HCT116 (cell line): ENCODE data around the gene EIF4G3. TPM values are rescaled to one million over a fixed set of nuclear protein-coding genes. Genes with fewer than 3 reads are reported as not detected.
"Not testable (repeated sequence)": the region's sequence is repeated elsewhere in the genome, so short reads cannot be mapped to it uniquely, and the experiment has no call there.

Experiments
- ATAC-seq: fragments of 200-7000 bp; cut with Tn5 transposase; 2 replicates; pipeline ENCODE4 v1.9.1; 2020; ENCODE audit warnings: mild to moderate bottlenecking, moderate library complexity
- BruUV-seq: library from RNA; stranded (reverse); fragments of 400-500 nt; replicated peaks from 2 replicates; lab custom pipeline; 2021; lab: Mats Ljungman, UMichigan
- CTCF ChIA-PET: fragments of 300-600 bp; sonication (Branson Sonifier 250); formaldehyde crosslinking; loops from one replicate; lab custom pipeline; 2021; ENCODE audit warnings: antibody characterized with exemption; lab: Charles Lee
- POLR2A ChIA-PET: fragments of 300-600, 350-600 bp; sonication (Branson Sonifier 250); formaldehyde crosslinking; loops from one replicate; lab custom pipeline; 2021; ENCODE audit warnings: antibody characterized with exemption; lab: Charles Lee
- RAD21 ChIA-PET, 2 experiments: fragments of 300-600 bp; sonication (Branson Sonifier 250); formaldehyde crosslinking; loops; one replicate each; lab custom pipeline; 2023; ENCODE audit warnings: low total read pairs in 2 of 2; ENCODE audit not compliant: uncharacterized antibody in 2 of 2, unreplicated experiment in 2 of 2, low non-redundant PET in 1 of 2; lab: Charles Lee
- DNase-seq: peaks from one replicate; pipeline ENCODE4 v3.0.0-alpha.2; 2010; ENCODE audit warnings: low read depth, low spot score
- H2AFZ ChIP-seq: fragments of 200-600 bp; shearing (Covaris generic), sonication (generic); 2 replicates; pipeline ENCODE4 v1.6.1; 2017; ENCODE audit warnings: low read depth, mixed run types, mixed read lengths, antibody characterized with exemption, low read length; ENCODE audit not compliant: poor library complexity, severe bottlenecking
- H3K27ac ChIP-seq: 2 replicates; pipeline ENCODE4 v1.5.1; 2012; ENCODE audit warnings: low read depth, low read length
- H3K27me3 ChIP-seq: fragments of 200-600 bp; sonication (generic); 2 replicates; pipeline ENCODE4 v1.6.1; 2016; ENCODE audit warnings: mixed run types, low read length, mixed read lengths; ENCODE audit not compliant: insufficient read depth
- H3K36me3 ChIP-seq, 2 experiments: fragments of 200-500 bp in 1 of 2; fragments of 200-600 bp in 1 of 2; sonication (Bioruptor generic) in 1 of 2; sonication (generic) in 1 of 2; 2 replicates each; pipeline versions ENCODE4 v1.5.1 to v1.6.1; 2014 to 2016; ENCODE audit warnings: low read length in 2 of 2, inconsistent platforms in 1 of 2, mixed read lengths in 1 of 2, mixed run types in 1 of 2; ENCODE audit not compliant: insufficient read depth in 2 of 2, control insufficient read depth in 1 of 2
- H3K4me1 ChIP-seq, 2 experiments: fragments of 200-600 bp in 1 of 2; sonication (generic) in 1 of 2; 2 replicates each; pipeline versions ENCODE4 v1.5.1 to v1.6.1; 2012 to 2017; ENCODE audit warnings: low read length in 2 of 2, inconsistent platforms in 1 of 2, mild to moderate bottlenecking in 1 of 2, mixed read lengths in 1 of 2, mixed run types in 1 of 2, moderate library complexity in 1 of 2; ENCODE audit not compliant: insufficient read depth in 2 of 2, control insufficient read depth in 1 of 2
- H3K4me2 ChIP-seq: fragments of 200-600 bp; sonication (generic); 2 replicates; pipeline ENCODE4 v1.6.1; 2017; ENCODE audit warnings: mixed run types, low read length, mixed read lengths
- H3K4me3 ChIP-seq, 2 experiments: fragments of 200-600 bp in 1 of 2; sonication (generic) in 1 of 2; replicated peaks in 1 of 2; 2 replicates each; pipeline ENCODE4 v1.5.1; 2011 to 2016; ENCODE audit warnings: low read length in 2 of 2, control low read depth in 1 of 2, low read depth in 1 of 2, mild to moderate bottlenecking in 1 of 2, mixed read lengths in 1 of 2, mixed run types in 1 of 2
- H3K79me2 ChIP-seq: fragments of 200-600 bp; sonication (generic); 2 replicates; pipeline ENCODE4 v1.6.1; 2017; ENCODE audit warnings: mild to moderate bottlenecking, mixed run types, low read length, moderate library complexity, mixed read lengths; ENCODE audit not compliant: insufficient read depth
- H3K9ac ChIP-seq: fragments of 200-600 bp; sonication (generic); 2 replicates; pipeline ENCODE4 v1.6.1; 2016; ENCODE audit warnings: low read length, mixed read lengths
- H3K9me2 ChIP-seq: fragments of 200-600 bp; sonication (generic), shearing (Covaris generic); 2 replicates; pipeline ENCODE4 v1.6.1; 2017; ENCODE audit warnings: mixed run types, mild to moderate bottlenecking, moderate library complexity; ENCODE audit not compliant: insufficient read depth
- H3K9me3 ChIP-seq, 2 experiments: fragments of 200-500 bp in 1 of 2; fragments of 200-600 bp in 1 of 2; sonication (Bioruptor generic) in 1 of 2; sonication (generic) in 1 of 2; 2 replicates each; pipeline ENCODE4 v1.6.1; 2014 to 2017; ENCODE audit warnings: low read length in 2 of 2, mixed read lengths in 2 of 2, inconsistent platforms in 1 of 2, low read depth in 1 of 2, mild to moderate bottlenecking in 1 of 2, mixed run types in 1 of 2, moderate library complexity in 1 of 2; ENCODE audit not compliant: control insufficient read depth in 1 of 2, insufficient read depth in 1 of 2
- H4K20me1 ChIP-seq: fragments of 200-600 bp; sonication (generic), shearing (Covaris generic); 2 replicates; pipeline ENCODE4 v1.6.1; 2017; ENCODE audit warnings: mixed run types, mild to moderate bottlenecking, moderate library complexity; ENCODE audit not compliant: insufficient read depth
- intact Hi-C: fragments of 100-400 bp; cut with micrococcal nuclease; formaldehyde crosslinking; loops from 2 replicates; pipeline ENCODE4 v1.10.0; 2022
- total RNA-seq: library from RNA; stranded (reverse); gene quantifications from one replicate; pipeline ENCODE4 v1.2.1, GENCODE V29; 2021; ENCODE audit not compliant: unreplicated experiment
- TF ChIP-seq, protein P1 (sequence below): IDR thresholded peaks from 2 replicates; pipeline ENCODE4 v1.6.1; 2012; ENCODE audit warnings: low read depth
- TF ChIP-seq, protein P2 (sequence below): IDR thresholded peaks from 2 replicates; pipeline ENCODE4 v1.6.1; 2011; ENCODE audit warnings: mild to moderate bottlenecking, low read length, moderate library complexity; ENCODE audit not compliant: insufficient replicate concordance; ENCODE audit errors: extremely low read depth

EIF4G3 gene
- total RNA-seq, 1 experiment from 2014 or later = 40.1 TPM

DNA sequence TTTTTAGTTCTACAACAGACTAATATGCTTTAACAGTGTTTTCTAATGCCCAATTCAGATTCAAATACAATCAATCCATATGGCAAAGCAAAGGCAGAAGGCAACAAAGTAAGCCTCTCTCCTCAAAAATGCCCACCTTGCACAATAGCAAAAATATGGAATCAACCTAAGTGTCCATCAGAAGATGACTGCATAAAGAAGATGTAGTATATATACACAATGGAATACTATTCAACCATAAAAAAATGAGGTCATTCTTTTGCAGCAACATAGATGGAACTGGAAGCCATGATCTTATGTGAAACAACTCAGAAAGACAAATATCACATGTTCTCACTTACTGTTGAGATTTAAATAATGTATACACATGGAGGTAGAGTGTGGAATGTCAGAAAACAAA, 80.7 kb downstream of the EIF4G3 start (continued):
- TF ChIP-seq, protein P1, sequence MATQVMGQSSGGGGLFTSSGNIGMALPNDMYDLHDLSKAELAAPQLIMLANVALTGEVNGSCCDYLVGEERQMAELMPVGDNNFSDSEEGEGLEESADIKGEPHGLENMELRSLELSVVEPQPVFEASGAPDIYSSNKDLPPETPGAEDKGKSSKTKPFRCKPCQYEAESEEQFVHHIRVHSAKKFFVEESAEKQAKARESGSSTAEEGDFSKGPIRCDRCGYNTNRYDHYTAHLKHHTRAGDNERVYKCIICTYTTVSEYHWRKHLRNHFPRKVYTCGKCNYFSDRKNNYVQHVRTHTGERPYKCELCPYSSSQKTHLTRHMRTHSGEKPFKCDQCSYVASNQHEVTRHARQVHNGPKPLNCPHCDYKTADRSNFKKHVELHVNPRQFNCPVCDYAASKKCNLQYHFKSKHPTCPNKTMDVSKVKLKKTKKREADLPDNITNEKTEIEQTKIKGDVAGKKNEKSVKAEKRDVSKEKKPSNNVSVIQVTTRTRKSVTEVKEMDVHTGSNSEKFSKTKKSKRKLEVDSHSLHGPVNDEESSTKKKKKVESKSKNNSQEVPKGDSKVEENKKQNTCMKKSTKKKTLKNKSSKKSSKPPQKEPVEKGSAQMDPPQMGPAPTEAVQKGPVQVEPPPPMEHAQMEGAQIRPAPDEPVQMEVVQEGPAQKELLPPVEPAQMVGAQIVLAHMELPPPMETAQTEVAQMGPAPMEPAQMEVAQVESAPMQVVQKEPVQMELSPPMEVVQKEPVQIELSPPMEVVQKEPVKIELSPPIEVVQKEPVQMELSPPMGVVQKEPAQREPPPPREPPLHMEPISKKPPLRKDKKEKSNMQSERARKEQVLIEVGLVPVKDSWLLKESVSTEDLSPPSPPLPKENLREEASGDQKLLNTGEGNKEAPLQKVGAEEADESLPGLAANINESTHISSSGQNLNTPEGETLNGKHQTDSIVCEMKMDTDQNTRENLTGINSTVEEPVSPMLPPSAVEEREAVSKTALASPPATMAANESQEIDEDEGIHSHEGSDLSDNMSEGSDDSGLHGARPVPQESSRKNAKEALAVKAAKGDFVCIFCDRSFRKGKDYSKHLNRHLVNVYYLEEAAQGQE = no peak
- TF ChIP-seq, protein P2, sequence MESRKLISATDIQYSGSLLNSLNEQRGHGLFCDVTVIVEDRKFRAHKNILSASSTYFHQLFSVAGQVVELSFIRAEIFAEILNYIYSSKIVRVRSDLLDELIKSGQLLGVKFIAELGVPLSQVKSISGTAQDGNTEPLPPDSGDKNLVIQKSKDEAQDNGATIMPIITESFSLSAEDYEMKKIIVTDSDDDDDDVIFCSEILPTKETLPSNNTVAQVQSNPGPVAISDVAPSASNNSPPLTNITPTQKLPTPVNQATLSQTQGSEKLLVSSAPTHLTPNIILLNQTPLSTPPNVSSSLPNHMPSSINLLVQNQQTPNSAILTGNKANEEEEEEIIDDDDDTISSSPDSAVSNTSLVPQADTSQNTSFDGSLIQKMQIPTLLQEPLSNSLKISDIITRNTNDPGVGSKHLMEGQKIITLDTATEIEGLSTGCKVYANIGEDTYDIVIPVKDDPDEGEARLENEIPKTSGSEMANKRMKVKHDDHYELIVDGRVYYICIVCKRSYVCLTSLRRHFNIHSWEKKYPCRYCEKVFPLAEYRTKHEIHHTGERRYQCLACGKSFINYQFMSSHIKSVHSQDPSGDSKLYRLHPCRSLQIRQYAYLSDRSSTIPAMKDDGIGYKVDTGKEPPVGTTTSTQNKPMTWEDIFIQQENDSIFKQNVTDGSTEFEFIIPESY = no peak

DNA sequence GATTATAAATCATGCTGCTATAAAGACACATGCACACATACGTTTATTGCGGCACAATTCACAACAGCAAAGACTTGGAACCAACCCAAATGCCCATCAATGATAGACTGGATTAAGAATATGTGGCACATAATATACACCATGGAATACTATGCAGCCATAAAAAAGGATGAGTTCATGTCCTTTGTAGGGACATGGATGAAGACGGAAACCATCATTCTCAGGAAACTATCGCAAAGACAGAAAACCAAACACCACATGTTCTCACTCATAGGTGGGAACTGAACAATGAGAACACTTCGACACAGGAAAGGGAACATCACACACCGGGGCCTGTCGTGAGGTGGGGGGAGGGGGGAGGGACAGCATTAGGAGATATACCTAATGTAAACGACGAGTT, 82.4 kb downstream of the EIF4G3 start:
- H2AFZ ChIP-seq, H3K36me3 ChIP-seq, RAD21 ChIA-PET, intact Hi-C loops, ATAC-seq, H3K4me3 ChIP-seq, H3K9ac ChIP-seq, H3K79me2 ChIP-seq, H3K27ac ChIP-seq, H3K4me2 ChIP-seq, CTCF ChIA-PET, H3K27me3 ChIP-seq, H4K20me1 ChIP-seq, POLR2A ChIA-PET, DNase-seq, BruUV-seq, H3K9me3 ChIP-seq, H3K9me2 ChIP-seq: not testable (repeated sequence)
- peaks cover 10 to 16% of the 10 kb centered on the region in 2 experiments for H3K4me1 ChIP-seq

DNA sequence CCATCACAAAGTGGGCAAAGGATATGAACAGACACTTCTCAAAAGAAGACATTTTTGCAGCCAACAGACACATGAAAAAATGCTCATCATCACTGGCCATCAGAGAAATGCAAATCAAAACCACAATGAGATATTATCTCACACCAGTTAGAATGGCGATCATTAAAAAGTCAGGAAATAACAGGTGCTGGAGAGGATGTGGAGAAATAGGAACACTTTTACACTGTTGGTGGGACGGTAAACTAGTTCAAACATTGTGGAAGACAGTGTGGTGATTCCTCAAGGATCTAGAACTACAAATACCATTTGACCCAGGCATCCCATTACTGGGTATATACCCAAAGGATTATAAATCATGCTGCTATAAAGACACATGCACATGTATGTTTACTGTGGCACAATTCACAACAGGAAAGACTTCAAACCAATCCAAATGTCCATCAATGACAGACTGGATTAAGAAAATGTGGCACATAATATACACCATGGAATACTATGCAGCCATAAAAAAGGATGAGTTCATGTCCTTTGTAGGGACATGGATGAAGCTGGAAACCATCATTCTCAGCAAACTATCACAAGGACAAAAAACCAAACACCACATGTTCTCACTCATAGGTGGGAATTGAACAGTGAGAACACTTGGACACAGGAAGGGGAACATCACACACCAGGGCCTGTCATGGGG, 83.3 kb downstream of the EIF4G3 start:
- CTCF ChIA-PET, H3K9me3 ChIP-seq, H3K27me3 ChIP-seq, H3K27ac ChIP-seq, BruUV-seq, H3K9me2 ChIP-seq, H2AFZ ChIP-seq, H3K79me2 ChIP-seq, POLR2A ChIA-PET, H3K4me3 ChIP-seq, H3K36me3 ChIP-seq, ATAC-seq, H3K9ac ChIP-seq, DNase-seq, RAD21 ChIA-PET, intact Hi-C loops, H4K20me1 ChIP-seq, H3K4me2 ChIP-seq: not testable (repeated sequence)
- H3K4me1 ChIP-seq = peaks cover 10 to 16% of the 10 kb centered on the region in 2 experiments

DNA sequence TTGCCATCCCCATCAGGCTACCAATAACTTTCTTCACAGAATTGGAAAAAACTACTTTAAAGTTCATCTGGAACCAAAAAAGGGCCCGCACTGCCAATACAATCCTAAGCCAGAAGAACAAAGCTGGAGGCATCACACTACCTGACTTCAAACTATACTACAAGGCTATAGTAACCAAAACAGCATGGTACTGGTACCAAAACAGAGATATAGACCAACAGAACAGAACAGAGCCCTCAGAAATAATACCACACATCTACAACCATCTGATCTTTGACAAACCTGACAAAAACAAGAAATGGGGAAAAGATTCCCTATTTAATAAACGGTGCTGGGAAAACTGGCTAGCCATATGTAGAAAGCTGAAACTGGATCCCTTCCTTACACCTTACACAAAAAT, 84.2 kb downstream of the EIF4G3 start:
- DNase-seq, H3K27me3 ChIP-seq, H4K20me1 ChIP-seq, H3K4me3 ChIP-seq, H3K9me2 ChIP-seq, H3K36me3 ChIP-seq, ATAC-seq, H3K4me2 ChIP-seq, H3K9me3 ChIP-seq, H3K27ac ChIP-seq, BruUV-seq, H3K9ac ChIP-seq, POLR2A ChIA-PET, RAD21 ChIA-PET, intact Hi-C loops, CTCF ChIA-PET, H3K79me2 ChIP-seq, H2AFZ ChIP-seq: not testable (repeated sequence)
- H3K4me1 ChIP-seq = peaks cover 10 to 16% of the 10 kb centered on the region in 2 experiments
